Neural crest cell (in vitro differentiated cells): ENCODE results near the gene MOSPD3. TPM values are rescaled to one million over a fixed set of nuclear protein-coding genes. Genes with fewer than 3 reads are reported as not detected.
"Not testable (repeated sequence)": the region's sequence is repeated elsewhere in the genome, so short reads cannot be mapped to it uniquely, and the experiment has no call there.

Experiments
- DNase-seq: peaks from one replicate; pipeline ENCODE4 v3.0.0; 2021; ENCODE audit warnings: low read depth, mixed read lengths, low spot score
- H3K27ac Mint-ChIP-seq: one replicate; pipeline ENCODE4 v1.8.0; 2021; ENCODE audit warnings: mild to moderate bottlenecking, mixed read lengths; ENCODE audit not compliant: unreplicated experiment
- H3K27me3 Mint-ChIP-seq: 2 replicates; pipeline ENCODE4 v1.8.0; 2021; ENCODE audit warnings: low read depth, mild to moderate bottlenecking, mixed read lengths
- H3K36me3 Mint-ChIP-seq: 2 replicates; pipeline ENCODE4 v1.8.0; 2021; ENCODE audit warnings: low read depth, mild to moderate bottlenecking, mixed read lengths
- H3K4me1 Mint-ChIP-seq: 2 replicates; pipeline ENCODE4 v1.8.0; 2021; ENCODE audit warnings: mixed read lengths
- H3K4me3 Mint-ChIP-seq: one replicate; pipeline ENCODE4 v1.8.0; 2021; ENCODE audit warnings: mild to moderate bottlenecking, mixed read lengths
- H3K9me3 Mint-ChIP-seq: 2 replicates; pipeline ENCODE4 v1.8.0; 2021; ENCODE audit warnings: mixed read lengths
- total RNA-seq: library from RNA; stranded (reverse); gene quantifications from 2 replicates; pipeline ENCODE4 v1.2.1, GENCODE V29; 2021
- TF ChIP-seq, protein P1 (sequence below): fragments of 200-600 bp; sonication (generic); conservative IDR thresholded peaks from 2 replicates; pipeline ENCODE4 v1.5.0; 2021; ENCODE audit warnings: antibody characterized with exemption, mild to moderate bottlenecking

Gene MOSPD3
- total RNA-seq, 1 donor from 2014 or later, result 24.3 TPM

DNA sequence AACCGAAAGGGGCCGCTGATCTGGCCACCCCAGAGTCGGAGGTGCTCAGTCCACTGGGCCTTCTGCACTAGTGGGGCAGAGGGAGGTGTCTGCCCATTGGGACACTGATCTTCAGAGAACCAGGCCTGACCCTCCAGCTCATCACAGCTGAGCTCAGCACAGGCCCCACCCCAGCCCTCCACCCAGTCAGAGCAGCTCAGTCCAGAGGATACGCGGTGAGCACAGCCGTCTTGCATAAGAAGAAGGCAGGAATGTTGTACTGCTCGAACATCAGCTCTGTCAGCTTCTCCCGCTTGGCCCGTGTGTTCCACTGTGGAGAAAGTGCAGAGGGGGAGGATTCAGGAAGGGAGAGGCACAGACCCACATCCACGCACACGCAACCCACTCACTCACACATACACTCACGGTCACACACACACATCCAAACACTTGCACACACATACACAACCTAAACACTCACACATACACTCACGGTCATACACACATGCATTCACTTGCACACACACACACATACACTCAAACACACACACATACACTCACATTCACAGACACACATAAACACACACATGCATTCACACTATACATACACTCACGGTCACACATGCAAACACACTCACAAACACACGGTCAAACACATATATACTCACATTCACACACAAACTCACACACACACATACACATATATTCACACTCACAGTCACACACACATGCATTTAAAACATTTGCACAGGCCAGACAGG lies 37.7 kb downstream of the MOSPD3 start:
- peak overlapping the region; percentile 5 for H3K27ac Mint-ChIP-seq
- H3K9me3 Mint-ChIP-seq, result no peaks in the 10 kb centered on the region
- H3K27me3 Mint-ChIP-seq, result peaks cover 29% of the 10 kb centered on the region
- H3K36me3 Mint-ChIP-seq, result no peaks in the 10 kb centered on the region
- TF ChIP-seq, protein P1, sequence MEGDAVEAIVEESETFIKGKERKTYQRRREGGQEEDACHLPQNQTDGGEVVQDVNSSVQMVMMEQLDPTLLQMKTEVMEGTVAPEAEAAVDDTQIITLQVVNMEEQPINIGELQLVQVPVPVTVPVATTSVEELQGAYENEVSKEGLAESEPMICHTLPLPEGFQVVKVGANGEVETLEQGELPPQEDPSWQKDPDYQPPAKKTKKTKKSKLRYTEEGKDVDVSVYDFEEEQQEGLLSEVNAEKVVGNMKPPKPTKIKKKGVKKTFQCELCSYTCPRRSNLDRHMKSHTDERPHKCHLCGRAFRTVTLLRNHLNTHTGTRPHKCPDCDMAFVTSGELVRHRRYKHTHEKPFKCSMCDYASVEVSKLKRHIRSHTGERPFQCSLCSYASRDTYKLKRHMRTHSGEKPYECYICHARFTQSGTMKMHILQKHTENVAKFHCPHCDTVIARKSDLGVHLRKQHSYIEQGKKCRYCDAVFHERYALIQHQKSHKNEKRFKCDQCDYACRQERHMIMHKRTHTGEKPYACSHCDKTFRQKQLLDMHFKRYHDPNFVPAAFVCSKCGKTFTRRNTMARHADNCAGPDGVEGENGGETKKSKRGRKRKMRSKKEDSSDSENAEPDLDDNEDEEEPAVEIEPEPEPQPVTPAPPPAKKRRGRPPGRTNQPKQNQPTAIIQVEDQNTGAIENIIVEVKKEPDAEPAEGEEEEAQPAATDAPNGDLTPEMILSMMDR, result no peak
- H3K4me3 Mint-ChIP-seq, result no peak overlapping the region
- no peak for DNase-seq
- no peaks in the 10 kb centered on the region for H3K4me1 Mint-ChIP-seq

DNA sequence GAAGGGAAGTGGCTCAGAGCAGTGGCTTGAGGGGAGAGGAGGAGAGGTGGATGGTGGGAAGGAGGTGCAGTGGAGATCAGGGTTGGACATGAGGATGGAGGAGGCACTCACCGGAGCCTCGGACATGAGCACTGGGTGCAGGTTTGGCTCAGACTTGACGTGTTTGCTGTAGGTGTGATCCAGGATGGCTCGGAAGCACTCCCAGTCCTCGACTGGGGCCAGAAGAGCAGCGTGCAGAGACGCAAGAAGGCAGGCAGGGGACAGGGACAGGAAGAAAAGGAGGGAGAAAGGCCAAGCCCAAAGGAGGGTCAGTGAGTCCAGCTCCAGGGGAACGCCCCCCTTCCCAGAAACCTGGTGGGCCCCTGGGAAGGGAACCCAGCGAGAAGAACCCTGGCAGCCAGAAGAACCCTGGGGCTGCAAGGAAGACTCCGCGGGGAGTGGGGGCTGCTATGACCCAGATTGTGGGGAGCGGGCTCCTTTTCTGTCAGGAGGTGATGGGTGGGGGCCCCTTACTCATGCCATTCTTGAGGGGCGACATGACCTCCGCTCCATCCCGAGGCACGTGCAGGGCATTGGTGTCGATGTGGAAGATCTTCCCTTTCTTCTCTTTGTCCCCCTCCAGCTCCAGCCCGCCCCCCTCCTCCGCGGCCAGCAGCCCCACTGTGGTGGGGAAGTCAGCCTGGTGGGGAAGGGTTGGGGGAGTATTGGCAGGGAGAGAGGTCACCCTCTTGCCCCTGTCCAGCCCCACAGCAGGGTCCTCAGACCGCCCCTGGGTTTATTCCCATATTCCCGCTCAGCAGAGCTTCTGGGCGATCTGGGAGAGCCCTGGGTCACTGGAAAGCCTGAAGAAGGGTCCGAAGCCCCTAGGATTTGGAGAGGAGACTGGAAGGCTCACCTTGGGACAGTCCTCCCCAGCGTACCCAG lies 42.8 kb downstream of the MOSPD3 start:
- peaks cover 60% of the 10 kb centered on the region for H3K27me3 Mint-ChIP-seq
- no peak overlapping the region for H3K27ac Mint-ChIP-seq
- H3K9me3 Mint-ChIP-seq, result no peaks in the 10 kb centered on the region
- DNase-seq, result no peak
- no peaks in the 10 kb centered on the region for H3K4me1 Mint-ChIP-seq
- TF ChIP-seq, protein P1, result no peak
- H3K36me3 Mint-ChIP-seq, result no peaks in the 10 kb centered on the region
- H3K4me3 Mint-ChIP-seq, result no peak overlapping the region

DNA sequence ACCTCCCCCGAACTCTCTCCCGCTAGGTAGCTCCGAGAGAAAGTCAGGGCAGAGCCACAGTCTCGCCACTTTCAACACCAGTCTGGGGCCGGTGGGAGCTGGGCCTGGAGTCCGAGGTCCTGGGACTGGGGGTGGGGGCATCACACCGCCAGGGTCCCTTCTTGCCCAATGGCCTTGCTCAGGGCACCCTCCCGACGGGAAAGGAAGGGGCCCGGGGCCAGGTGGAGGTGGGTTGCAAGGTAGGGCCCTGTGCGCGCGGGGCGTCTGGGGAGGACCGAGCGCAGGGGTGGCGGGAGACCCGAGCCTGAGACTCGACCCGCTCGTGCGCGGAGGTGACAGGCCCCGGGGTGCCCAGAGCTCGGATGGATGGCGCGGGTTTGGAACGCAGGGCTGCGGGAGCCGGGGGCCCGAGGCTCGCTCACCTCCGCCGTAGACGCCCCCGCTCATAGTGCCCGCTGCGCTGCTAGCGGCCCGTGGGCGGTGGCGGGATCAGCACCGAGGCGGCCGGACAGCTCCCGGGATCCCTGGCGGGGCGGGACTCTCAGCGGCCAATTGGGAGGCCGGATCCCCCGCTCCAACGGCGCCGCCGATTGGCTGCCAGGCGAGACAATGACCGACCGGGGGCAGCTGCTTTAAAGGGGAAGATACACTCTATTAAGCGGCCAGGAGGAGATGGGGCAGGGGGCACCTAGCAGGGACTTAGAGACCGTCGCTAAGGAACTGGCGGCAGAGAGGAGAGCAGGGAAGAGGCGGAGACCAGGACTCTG lies 43.8 kb downstream of the MOSPD3 start, which contains the start of gene ACTL6B:
Gene ACTL6B (minus strand): TSS at position 541 of the 767 bp plus-strand sequence. CDS start 94 bp downstream, at position 447.
- DNase-seq, result peak; percentile 80
- Mint-ChIP-seq H3K27ac (no peak within 1 kb of the TSS), H3K4me1 (no peaks in the 10 kb centered on the region), H3K4me3 (no peak within 1 kb of the TSS), H3K27me3 (peaks cover 58% of the 10 kb centered on the region), H3K9me3 (no peaks in the 10 kb centered on the region), H3K36me3 (no peaks in the 10 kb centered on the region)
- TF ChIP-seq, protein P1, result no peak

DNA sequence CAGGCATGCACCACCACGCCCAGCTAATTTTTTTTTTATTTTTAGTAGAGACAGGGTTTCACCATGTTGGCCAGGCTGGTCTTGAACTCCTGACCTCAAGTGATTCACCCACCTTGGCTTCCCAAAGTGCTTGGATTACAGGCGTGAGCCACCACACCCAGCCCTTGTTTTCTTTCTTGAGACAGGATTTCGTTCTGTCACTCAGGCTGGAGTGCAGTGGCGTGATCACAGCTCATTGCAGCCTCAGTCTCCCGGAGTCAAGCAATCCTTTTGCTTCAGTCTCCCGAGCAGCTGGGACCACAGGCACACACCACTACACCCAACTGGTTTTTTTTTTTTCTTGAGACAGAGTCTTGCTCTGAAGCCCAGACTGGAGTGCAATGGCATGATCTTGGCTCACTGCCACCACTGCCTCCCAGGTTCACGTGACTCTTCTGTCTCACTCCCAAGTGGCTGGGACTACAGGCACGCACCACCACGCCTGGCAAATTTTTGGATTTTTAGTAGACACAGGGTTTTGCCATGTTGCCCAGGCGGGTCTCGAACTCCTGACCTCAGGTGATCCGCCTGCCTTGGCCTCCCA lies 49.9 kb downstream of the MOSPD3 start:
- not testable (repeated sequence) for H3K9me3 Mint-ChIP-seq, DNase-seq, H3K27ac Mint-ChIP-seq, H3K36me3 Mint-ChIP-seq, H3K4me1 Mint-ChIP-seq, H3K4me3 Mint-ChIP-seq
- peaks cover 40% of the 10 kb centered on the region for H3K27me3 Mint-ChIP-seq

Other genes with a start within 250 kb of the MOSPD3 start
- 2.6 and 2.7 TPM in 2 replicates for gene PILRA, start 239.1 kb upstream of the MOSPD3 start, total RNA-seq
- 1.8 and 2.0 TPM in 2 replicates for gene ZCWPW1, start 183.8 kb upstream of the MOSPD3 start, total RNA-seq
- 46.9 and 49.8 TPM in 2 replicates for gene MEPCE, start 182.7 kb upstream of the MOSPD3 start, total RNA-seq
- 39.5 and 42.1 TPM in 2 replicates for gene PPP1R35, start 176.0 kb upstream of the MOSPD3 start, total RNA-seq
- 1.0 and 1.4 TPM in 2 replicates for gene SPACDR, start 148.3 kb upstream of the MOSPD3 start, total RNA-seq
- gene TSC22D4, start 133.3 kb upstream of the MOSPD3 start, total RNA-seq, result 28.8 and 32.8 TPM in 2 replicates
- 4.8 and 5.2 TPM in 2 replicates for gene NYAP1, start 128.6 kb upstream of the MOSPD3 start, total RNA-seq
- gene AGFG2, start 73.3 kb upstream of the MOSPD3 start, total RNA-seq, result 11.6 and 13.3 TPM in 2 replicates
- gene SAP25, start 38.6 kb upstream of the MOSPD3 start, total RNA-seq, result 3.4 and 4.6 TPM in 2 replicates
- gene LRCH4, start 26.4 kb upstream of the MOSPD3 start, total RNA-seq, result 44.2 and 46.6 TPM in 2 replicates
- 0.50 and 0.61 TPM in 2 replicates for gene FBXO24, start 26.2 kb upstream of the MOSPD3 start, total RNA-seq
- 13.7 and 16.7 TPM in 2 replicates for gene PCOLCE, start 10.2 kb upstream of the MOSPD3 start, total RNA-seq
- gene TFR2, start 29.0 kb downstream of the MOSPD3 start, total RNA-seq, result 1.7 and 2.4 TPM in 2 replicates
- gene ACTL6B, start 43.9 kb downstream of the MOSPD3 start, total RNA-seq, result 2.4 and 3.1 TPM in 2 replicates
- gene GNB2, start 61.2 kb downstream of the MOSPD3 start, total RNA-seq, result 215 and 229 TPM in 2 replicates
- gene GIGYF1, start 81.7 kb downstream of the MOSPD3 start, total RNA-seq, result 71.8 and 82.9 TPM in 2 replicates
- gene POP7, start 93.6 kb downstream of the MOSPD3 start, total RNA-seq, result 64.1 and 67.9 TPM in 2 replicates
- gene EPO, start 107.9 kb downstream of the MOSPD3 start, total RNA-seq, result 0.23 and 0.30 TPM in 2 replicates
- not detected in 2 replicates for gene ZAN, start 121.1 kb downstream of the MOSPD3 start, total RNA-seq
- gene EPHB4, start 215.0 kb downstream of the MOSPD3 start, total RNA-seq, result 80.4 and 84.5 TPM in 2 replicates
- 25.2 and 27.7 TPM in 2 replicates for gene SLC12A9, start 240.2 kb downstream of the MOSPD3 start, total RNA-seq